Measurements from ENCODE around the gene LAMC3. TPM values are rescaled to one million over a fixed set of nuclear protein-coding genes. Genes with fewer than 3 reads are reported as not detected.

The LAMC3 gene
- total RNA-seq, 2 experiments from 2014 or later, result 0.66 to 1.7 TPM

DNA sequence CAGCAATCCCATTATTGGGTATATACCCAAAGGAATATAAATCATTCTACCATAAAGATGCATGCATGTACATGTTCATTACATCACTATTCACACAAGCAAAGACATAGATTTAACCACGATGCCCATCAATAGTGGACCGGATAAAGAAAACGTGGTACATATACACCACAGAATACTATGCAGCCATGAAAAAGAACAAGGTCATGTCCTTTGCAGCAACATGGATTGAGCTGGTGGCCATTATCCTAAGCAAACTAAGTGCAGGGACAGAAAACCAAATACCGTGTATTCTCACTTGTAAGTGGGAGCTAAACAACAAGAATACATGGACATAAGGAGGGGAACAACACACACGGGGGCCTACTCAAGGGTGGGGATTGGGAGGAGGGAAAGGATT is 33.8 kb upstream of the LAMC3 start:
- no peaks in the 10 kb centered on the region for H3K9me3 Mint-ChIP-seq
- H3K36me3 Mint-ChIP-seq (ENCODE audit: low read depth), result no peaks in the 10 kb centered on the region
- H3K4me1 Mint-ChIP-seq (ENCODE audit: low read depth), result no peaks in the 10 kb centered on the region
- ATAC-seq (ENCODE audit: poor library complexity) (no peak), DNase-seq (no peak)
- Histone ChIP-seq H3K36me3 (ENCODE audit: insufficient read depth, low read length) (no peaks in the 10 kb centered on the region), H3K9me3 (ENCODE audit: control insufficient read depth in 1 of 2, insufficient read depth in 1 of 2, low read length in 2 of 2) (peaks cover 0 to 9% of the 10 kb centered on the region in 2 experiments), H3K27ac (ENCODE audit: low read depth in 1 of 2, low read length in 2 of 2) (no peak overlapping the region), H3K4me1 (ENCODE audit: insufficient read depth, low read length) (no peaks in the 10 kb centered on the region), H3K27me3 (ENCODE audit: control insufficient read depth in 1 of 2, insufficient read depth in 2 of 2, low read length in 2 of 2) (peaks cover 0 to 6% of the 10 kb centered on the region in 2 experiments), H3K4me3 (ENCODE audit: low read length) (no peak overlapping the region)
- H3K27me3 Mint-ChIP-seq, result peaks cover 33% of the 10 kb centered on the region
- H3K4me3 Mint-ChIP-seq, result no peak overlapping the region
- TF ChIP-seq, protein P1, sequence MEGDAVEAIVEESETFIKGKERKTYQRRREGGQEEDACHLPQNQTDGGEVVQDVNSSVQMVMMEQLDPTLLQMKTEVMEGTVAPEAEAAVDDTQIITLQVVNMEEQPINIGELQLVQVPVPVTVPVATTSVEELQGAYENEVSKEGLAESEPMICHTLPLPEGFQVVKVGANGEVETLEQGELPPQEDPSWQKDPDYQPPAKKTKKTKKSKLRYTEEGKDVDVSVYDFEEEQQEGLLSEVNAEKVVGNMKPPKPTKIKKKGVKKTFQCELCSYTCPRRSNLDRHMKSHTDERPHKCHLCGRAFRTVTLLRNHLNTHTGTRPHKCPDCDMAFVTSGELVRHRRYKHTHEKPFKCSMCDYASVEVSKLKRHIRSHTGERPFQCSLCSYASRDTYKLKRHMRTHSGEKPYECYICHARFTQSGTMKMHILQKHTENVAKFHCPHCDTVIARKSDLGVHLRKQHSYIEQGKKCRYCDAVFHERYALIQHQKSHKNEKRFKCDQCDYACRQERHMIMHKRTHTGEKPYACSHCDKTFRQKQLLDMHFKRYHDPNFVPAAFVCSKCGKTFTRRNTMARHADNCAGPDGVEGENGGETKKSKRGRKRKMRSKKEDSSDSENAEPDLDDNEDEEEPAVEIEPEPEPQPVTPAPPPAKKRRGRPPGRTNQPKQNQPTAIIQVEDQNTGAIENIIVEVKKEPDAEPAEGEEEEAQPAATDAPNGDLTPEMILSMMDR (IDR thresholded peaks at IDR 0.05), result no peak
- no peak overlapping the region for H3K27ac Mint-ChIP-seq
- ChIA-PET POLR2A (no interaction called here), CTCF (no interaction called here)
- intact Hi-C loops (cut with DNase I, micrococcal nuclease), result no loop called here

DNA sequence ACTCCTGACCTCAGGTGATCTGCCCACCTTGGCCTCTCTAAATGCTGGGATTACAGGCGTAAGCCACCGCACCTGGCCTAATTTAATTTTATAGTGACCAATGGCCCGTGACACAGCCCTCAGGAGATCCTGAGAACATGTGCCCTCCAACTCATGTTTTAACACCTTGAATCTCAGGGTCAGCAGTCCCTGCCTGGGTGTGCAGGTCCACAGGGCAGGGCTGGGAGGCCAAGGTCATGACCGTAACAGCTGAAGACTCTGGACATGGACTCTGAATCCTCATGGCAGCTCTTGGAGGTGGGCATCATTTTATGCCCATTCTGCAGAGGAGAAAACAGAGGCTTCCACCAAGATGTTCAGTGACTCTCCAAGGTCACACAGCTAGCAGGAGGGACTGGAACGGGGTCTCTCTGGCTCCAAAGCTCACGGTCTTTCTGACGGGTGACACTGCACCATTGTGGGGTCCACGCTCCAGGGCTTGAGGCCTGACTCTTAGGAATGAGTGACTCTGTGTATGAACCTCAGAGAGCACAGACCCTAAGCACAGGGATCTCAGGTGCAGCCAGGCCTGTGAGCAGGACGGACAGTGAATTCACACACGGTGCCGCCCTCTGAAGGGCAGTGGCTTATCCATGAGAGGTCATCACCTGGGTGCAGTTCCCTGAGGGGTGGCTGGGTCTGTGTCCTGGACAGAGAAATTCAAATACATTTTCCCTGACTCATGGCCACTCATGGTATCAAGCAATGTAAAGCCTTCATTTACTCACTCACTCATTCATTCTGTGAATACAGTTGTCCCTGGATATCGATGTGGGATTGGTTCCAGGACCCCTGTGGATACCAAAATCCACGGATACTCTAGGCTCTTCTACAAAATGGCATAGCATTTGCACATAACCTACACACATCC is 32.8 kb upstream of the LAMC3 start:
- H3K27ac ChIP-seq (ENCODE audit: low read depth in 1 of 2, low read length in 2 of 2), result no peak overlapping the region
- no peak for DNase-seq
- peaks cover 36% of the 10 kb centered on the region for H3K27me3 Mint-ChIP-seq
- no peaks in the 10 kb centered on the region for H3K4me1 ChIP-seq (ENCODE audit: insufficient read depth, low read length)
- H3K27ac Mint-ChIP-seq, result no peak overlapping the region
- intact Hi-C loops (cut with DNase I, micrococcal nuclease), result no loop called here
- H3K4me3 Mint-ChIP-seq, result no peak overlapping the region
- H3K27me3 ChIP-seq (ENCODE audit: control insufficient read depth in 1 of 2, insufficient read depth in 2 of 2, low read length in 2 of 2), result peaks cover 0 to 6% of the 10 kb centered on the region in 2 experiments
- H3K9me3 Mint-ChIP-seq, result no peaks in the 10 kb centered on the region
- H3K4me3 ChIP-seq (ENCODE audit: low read length), result no peak overlapping the region
- no peaks in the 10 kb centered on the region for H3K36me3 ChIP-seq (ENCODE audit: insufficient read depth, low read length)
- POLR2A ChIA-PET, result no interaction called here
- TF ChIP-seq, protein P1 (IDR thresholded peaks at IDR 0.05), result no peak
- CTCF ChIA-PET, result no interaction called here
- no peaks in the 10 kb centered on the region for H3K4me1 Mint-ChIP-seq (ENCODE audit: low read depth)
- no peaks in the 10 kb centered on the region for H3K36me3 Mint-ChIP-seq (ENCODE audit: low read depth)
- peaks cover 0 to 9% of the 10 kb centered on the region in 2 experiments for H3K9me3 ChIP-seq (ENCODE audit: control insufficient read depth in 1 of 2, insufficient read depth in 1 of 2, low read length in 2 of 2)
- ATAC-seq (ENCODE audit: poor library complexity), result no peak

DNA sequence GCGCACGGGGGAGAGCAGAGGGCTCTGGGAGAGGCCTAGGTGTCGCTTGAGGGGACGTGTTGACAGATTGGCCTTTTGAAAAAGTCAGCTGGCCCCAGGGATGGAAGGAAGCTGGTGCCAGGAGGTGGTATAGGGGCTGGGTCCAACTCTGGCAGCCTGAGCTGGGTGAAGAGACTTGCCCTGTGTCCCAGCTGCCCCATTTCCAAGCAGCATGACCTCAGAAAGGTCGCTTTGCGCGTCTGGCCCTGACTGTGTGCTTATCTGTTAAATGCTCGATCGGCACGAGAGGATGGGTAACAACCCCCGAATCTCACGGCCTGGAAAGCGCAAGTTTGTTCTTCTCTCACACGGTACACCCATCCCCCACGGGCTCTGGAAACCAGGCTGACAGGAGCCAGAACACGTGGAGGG is 31.2 kb upstream of the LAMC3 start:
- no peaks in the 10 kb centered on the region for H3K4me1 ChIP-seq (ENCODE audit: insufficient read depth, low read length)
- Mint-ChIP-seq H3K4me1 (ENCODE audit: low read depth) (no peaks in the 10 kb centered on the region), H3K27ac (no peak overlapping the region), H3K4me3 (no peak overlapping the region), H3K9me3 (no peaks in the 10 kb centered on the region), H3K36me3 (ENCODE audit: low read depth) (no peaks in the 10 kb centered on the region), H3K27me3 (peaks cover 22% of the 10 kb centered on the region)
- no peak overlapping the region for H3K4me3 ChIP-seq (ENCODE audit: low read length)
- H3K36me3 ChIP-seq (ENCODE audit: insufficient read depth, low read length), result no peaks in the 10 kb centered on the region
- intact Hi-C loops (cut with DNase I, micrococcal nuclease), result no loop called here
- no peak for ATAC-seq (ENCODE audit: poor library complexity)
- CTCF ChIA-PET, result no interaction called here
- no peak for DNase-seq
- POLR2A ChIA-PET, result no interaction called here
- no peak overlapping the region for H3K27ac ChIP-seq (ENCODE audit: low read depth in 1 of 2, low read length in 2 of 2)
- peaks cover 0 to 6% of the 10 kb centered on the region in 2 experiments for H3K27me3 ChIP-seq (ENCODE audit: control insufficient read depth in 1 of 2, insufficient read depth in 2 of 2, low read length in 2 of 2)
- peaks cover 0 to 9% of the 10 kb centered on the region in 2 experiments for H3K9me3 ChIP-seq (ENCODE audit: control insufficient read depth in 1 of 2, insufficient read depth in 1 of 2, low read length in 2 of 2)
- TF ChIP-seq, protein P1 (IDR thresholded peaks at IDR 0.05), result no peak
